Activated T-cell treated with anti-CD3 and anti-CD28 coated beads for 1 hour (primary cell): ENCODE results near the gene SDC3.

Experiments used
- DNase-seq: peaks from one replicate; pipeline ENCODE4 v3.0.0-alpha.2; 2020; ENCODE audit warnings: low read depth

Gene SDC3

DNA sequence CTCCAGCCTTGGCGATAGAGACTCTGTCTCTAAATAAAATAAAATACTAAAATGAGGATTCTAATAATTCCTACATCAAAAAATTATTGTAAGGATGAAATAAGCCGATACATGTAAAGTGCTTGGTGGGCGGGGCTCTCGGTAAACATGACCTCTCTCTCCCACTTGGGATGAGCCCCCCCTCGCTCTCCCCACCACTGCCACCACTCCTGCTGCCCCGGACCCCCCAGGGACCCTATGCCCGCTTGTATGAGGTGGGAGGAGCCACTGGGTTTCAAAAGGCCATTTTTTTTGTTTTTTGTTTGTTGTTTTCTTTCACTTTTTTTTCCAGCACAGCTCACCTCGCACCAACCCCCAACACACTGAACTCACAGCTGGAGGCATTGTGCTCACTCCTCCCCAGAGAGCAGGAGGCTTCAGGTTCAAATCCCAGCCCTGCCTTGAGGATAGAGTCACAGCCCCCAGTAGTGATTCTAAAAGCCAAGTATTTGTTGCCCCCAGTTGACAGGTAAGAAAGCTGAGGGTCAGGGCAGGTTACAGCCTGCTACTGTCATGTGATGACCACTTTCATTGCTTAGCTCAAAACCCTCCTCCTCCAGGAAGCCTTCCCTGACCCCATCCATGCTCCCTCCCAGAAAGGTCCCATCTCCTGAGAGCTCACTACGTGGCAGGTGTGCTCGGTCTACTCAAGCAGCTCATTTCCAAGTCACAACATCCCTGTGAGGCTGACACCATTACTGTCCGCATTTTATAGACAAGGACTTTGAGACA, 4.2 kb downstream of the SDC3 start:
- DNase-seq: no peak

GRCh38 chr1:30903343-30904034, 5.1 kb downstream of the SDC3 start:
- DNase-seq: no peak

- DNase-seq: no peak
Observed at GRCh38 chr1:30902593-30903290, 5.8 kb downstream of the SDC3 start.

- DNase-seq: no peak
Observed at GRCh38 chr1:30901798-30902581, 6.6 kb downstream of the SDC3 start.

DNA sequence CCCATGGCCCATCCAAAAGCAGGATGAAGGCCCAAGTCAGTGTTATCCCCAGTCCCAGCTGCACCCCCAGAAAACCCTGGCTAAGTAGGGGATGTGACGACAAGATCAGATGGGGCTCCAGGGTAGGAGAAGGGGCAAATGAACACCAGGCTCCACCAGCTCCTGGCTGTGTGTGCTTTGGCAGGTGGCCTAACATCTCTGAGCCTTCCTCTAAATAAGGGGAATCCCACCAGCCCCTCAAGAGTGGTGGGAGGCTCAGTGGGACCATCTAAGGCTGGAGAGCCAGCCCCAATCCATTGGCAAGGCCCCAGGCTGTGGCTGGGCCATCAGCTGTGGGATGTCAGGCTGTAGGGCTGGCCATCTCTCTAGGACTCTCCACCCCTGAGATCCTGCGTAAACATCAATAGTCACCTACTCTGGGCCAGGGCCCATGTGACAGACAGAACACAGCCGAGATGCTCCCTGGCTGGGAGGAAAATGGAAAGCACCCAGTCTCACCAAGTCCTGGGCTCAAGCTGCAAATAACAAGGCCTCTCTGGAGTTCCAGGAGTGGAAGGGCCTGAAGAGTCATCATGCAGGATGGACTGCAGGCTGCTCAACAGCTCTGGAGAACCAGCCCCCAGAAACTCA, 7.5 kb downstream of the SDC3 start:
- DNase-seq: no peak

GRCh38 chr1:30900486-30900885, 8.1 kb downstream of the SDC3 start:
- DNase-seq: no peak

GRCh38 chr1:30899577-30900389, 8.8 kb downstream of the SDC3 start:
- DNase-seq: no peak

DNA sequence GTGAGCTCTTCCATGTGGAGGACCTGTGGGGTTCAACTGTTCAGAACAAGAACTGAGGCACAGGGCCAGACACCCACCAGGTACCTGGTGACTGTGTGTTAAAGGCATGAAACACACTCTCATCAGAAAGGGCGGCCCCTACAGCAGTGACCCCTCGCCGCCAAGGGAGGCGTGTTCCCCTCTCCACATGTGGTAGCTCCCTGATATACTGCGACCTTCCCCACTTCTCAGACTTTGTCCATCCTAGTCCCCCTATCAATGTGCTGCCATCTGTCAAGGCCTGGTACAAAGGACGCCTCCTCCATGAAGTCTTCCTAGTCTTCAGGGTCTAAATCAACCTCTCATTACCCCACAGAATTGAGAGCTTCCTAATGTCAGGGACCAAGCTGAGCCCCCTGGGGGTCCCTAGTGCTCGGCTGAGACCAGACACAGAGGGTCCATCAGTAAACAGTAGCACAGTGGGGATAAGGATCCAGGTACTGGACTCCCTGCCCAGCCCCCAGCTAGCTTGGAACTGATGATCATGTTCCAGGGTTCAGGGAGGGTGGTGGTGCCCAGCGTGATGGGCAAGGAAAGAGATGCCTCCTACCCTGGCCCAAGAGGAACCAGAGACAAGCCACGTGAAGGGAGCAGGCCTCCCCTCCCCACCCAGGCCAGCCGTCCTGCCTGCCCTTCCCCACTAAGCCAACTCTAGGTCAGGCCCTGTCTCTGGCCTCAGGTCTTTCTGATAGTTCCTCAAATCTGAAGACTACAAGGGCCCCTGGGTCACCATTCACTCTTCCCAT, 10.3 kb downstream of the SDC3 start:
- DNase-seq: no peak

- DNase-seq: no peak
Observed at GRCh38 chr1:30896905-30897304, 11.7 kb downstream of the SDC3 start.

DNA sequence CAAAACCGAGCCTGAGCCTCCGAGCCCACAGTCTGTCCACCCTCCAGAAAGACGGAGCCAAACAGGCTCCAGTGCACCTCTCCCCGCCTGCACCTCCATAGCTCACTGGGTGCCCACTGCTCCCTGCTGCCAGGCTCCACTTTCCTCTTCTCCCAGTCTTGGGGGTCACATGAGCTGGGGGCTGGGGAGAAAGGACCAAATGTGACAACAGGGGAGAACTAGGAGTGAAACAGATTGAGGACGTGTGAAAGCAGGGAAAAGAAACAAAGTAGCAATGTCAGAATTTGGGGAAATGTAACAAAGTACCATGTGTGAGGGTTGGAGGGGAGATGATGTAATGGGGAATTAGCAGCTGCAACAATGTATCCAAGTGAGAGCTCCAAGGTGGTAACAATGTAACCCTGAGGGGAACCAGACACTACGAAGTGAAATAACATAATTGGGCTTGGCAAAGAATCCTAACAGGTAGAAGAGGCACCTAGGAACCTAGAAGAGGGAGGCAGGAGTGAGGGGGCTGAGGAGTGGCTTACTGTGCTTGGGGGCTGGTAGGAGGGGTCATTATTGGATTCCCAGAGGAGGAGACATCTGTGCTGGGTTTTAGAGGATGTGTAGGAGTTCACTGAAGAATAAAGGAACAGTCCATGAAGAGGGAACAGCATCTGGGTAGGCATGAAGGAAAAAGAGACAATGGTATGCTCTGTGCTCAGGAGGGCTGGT, 12.5 kb downstream of the SDC3 start:
- DNase-seq: no peak

DNA sequence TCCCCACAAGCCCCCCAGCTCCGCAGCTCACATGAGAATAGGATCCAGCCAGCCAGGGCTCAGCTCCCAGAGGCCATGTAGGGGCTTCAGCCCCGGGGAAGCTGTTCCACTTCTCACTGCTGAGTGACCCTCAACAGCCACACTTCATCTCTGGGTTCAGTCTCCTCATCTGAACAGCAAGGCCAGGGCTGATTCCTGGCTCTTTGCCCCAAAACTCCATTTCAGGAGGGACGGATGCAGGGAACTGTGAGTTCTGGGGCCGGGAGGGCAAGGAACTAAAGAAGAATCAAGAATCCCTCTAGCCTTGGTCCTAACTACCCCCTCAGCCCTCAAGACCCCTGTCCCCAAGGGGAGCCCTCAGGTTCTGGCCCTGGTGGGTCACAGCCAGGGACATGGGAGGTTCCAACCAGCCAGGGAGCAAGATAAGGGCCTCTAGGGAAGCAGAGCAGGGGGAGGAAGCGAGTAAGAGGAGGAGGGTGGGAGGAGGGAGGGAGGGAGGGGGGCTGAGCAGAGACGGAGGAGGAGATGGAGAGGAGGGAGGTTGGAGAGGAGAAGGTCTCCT, 13.1 kb downstream of the SDC3 start:
- DNase-seq: no peak

DNA sequence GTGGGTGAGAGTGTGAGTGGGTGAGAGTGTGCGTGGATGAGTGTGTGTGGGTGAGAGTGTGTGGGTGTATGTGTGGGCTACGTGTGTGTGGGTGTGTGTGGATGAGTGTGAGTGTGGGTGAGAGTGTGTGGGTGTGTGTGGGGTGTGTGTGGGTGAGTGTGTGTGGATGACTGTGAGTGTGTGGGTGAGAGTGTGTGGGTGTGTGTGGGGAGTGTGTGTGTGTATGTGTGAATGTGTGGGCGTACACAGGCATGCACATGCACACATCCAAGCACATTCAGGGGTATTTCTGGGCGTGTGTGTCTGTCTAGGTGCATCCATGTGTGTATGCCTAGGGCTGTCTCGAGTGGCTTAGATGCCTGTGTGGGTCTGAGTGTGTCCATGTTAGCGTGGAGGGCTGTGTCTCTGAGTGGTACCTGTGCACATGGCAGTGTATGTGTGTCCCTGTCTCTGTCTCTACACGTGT, 14.0 kb downstream of the SDC3 start:
- DNase-seq: no peak

GRCh38 chr1:30893776-30894507, 14.6 kb downstream of the SDC3 start:
- DNase-seq: no peak

DNA sequence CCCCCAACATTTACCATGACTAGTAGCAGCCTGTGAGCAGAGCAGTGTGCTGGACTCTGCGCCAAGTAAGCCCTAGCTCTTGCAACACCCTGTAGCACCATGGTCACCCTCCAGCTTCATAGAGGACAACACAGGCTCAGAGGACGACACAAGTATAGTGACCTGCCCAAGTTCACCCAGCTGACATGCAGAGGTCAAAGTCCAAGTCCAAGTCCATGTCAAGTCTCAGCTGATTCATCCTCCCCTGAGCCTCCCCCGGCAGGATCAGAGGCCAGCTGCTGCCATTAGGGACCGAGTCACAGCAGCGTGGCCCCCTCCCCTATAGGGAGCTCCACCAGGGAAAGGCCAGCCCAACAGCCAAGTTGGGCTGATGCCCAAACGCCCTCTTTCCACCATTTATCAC, 15.9 kb downstream of the SDC3 start:
- DNase-seq: no peak

GRCh38 chr1:30891227-30891552, 17.4 kb downstream of the SDC3 start:
- DNase-seq: no peak

DNA sequence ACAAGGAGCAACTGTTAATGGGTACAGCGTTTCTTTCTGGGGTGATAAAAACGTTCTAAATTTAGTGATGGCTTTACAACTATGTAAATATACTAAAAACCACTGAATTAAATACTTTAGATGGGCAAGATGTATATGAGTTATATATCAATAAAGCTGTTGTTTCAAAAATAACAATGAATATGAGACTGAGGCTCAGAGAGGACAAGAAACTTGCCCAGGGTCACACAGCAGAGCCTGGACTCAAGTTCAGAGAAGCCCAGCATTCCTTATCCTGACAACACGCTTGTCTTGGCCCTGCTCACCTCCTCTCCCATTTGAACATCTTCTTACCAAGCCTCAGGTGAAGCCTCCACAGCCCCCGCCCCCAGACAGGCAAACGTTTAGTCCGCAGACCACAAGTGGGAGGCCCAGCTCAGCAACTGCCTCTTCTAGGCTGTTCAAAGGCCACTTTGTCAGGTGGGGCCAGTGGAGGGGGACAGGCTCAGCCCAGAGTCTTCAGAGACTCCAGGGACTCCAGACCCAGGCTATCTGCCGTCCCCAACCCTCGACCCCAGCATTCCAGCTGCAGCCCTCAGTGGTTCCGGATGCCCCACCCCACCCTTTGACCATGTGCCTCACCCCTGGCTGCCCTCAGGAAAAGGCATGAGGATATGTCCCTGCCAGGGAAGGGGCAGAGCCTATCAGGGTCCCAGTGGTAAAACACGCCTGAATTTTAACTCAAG, 17.9 kb downstream of the SDC3 start:
- no peak for DNase-seq

GRCh38 chr1:30889511-30889910, 19.0 kb downstream of the SDC3 start:
- no peak for DNase-seq

- DNase-seq: no peak
Observed at GRCh38 chr1:30888975-30889374, 19.6 kb downstream of the SDC3 start.
